Fibroblast of mammary gland (primary cell): ENCODE data around the gene GSK3B.
A peak's percentile ranks its signal among the peaks of the same experiment; 100 is the strongest.
"Not testable (repeated sequence)": the region's sequence is repeated elsewhere in the genome, so short reads cannot be mapped to it uniquely, and the experiment has no call there.

Experiments
- DNase-seq: peaks from one replicate; pipeline ENCODE4 v3.0.0-alpha.2; 2010; ENCODE audit warnings: low read depth
- H3K4me3 ChIP-seq: 2 replicates; pipeline ENCODE4 v1.5.1; 2011; ENCODE audit warnings: low read depth, mild to moderate bottlenecking, low read length, moderate library complexity; ENCODE audit not compliant: control insufficient read depth
- TF ChIP-seq, protein P1 (sequence below): conservative IDR thresholded peaks from 2 replicates; pipeline ENCODE4 v1.5.1; 2011; ENCODE audit warnings: low read depth, low read length, inconsistent platforms; ENCODE audit not compliant: control insufficient read depth, insufficient read depth

The GSK3B gene

DNA sequence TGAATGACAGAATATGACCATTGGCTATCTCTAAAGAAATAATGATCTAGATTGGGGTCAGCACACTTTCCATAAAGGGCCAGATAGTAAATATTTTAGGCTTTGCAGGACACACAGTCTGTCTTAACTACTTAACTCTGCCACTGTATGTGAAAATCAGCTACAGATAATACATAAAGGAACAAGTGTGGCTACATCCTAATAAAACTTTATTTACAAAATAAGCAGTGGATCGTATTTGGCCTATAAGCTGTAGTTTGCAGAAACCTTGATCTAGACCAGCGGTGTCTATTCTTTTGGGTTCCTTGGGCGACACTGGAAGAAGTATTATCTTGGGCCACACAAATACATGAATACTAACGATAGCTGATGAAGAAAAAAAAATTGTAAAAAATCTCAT, 27.6 kb downstream of the GSK3B start:
- H3K4me3 ChIP-seq: no peak overlapping the region
- TF ChIP-seq, protein P1, sequence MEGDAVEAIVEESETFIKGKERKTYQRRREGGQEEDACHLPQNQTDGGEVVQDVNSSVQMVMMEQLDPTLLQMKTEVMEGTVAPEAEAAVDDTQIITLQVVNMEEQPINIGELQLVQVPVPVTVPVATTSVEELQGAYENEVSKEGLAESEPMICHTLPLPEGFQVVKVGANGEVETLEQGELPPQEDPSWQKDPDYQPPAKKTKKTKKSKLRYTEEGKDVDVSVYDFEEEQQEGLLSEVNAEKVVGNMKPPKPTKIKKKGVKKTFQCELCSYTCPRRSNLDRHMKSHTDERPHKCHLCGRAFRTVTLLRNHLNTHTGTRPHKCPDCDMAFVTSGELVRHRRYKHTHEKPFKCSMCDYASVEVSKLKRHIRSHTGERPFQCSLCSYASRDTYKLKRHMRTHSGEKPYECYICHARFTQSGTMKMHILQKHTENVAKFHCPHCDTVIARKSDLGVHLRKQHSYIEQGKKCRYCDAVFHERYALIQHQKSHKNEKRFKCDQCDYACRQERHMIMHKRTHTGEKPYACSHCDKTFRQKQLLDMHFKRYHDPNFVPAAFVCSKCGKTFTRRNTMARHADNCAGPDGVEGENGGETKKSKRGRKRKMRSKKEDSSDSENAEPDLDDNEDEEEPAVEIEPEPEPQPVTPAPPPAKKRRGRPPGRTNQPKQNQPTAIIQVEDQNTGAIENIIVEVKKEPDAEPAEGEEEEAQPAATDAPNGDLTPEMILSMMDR: no peak
- no peak for DNase-seq

DNA sequence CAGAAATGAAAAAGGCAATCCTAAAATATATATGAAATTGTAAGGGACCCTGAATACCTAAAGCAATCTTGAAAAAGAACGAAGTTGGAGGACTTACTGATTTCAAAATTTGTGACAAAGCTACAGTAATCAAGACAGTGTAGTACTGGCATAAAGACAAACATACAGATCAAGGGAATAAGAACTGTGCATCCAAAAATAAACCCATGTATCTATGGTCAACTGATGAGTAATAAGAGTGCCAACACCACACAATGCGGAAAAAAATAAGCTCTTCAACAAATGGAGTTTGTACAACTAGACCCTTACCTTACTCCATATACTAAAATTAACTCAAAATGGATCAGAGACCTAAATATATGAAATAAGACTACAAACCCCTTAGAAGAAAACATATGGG, 29.6 kb downstream of the GSK3B start:
- no peak overlapping the region for H3K4me3 ChIP-seq
- TF ChIP-seq, protein P1: no peak
- peak; percentile 13 for DNase-seq

DNA sequence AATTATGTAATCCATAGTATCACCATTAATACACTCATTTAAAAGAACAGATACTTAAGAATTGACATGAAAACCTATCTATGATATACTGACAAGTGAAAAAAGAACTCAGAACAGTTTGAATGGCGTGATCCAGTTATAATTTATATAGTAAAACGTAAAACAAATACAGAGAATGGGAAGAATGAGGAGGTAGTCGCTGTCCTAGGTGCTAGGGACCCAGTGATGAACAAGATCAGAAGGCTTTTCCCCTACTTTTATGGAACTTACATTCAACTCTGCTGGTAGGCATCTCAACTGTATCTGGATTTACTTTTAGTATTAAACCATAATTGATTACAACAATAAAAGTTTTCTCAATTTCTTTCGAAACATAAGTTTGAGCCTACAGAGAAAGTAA, 31.8 kb downstream of the GSK3B start:
- DNase-seq: peak; percentile 12
- H3K4me3 ChIP-seq: no peak overlapping the region
- TF ChIP-seq, protein P1: no peak

DNA sequence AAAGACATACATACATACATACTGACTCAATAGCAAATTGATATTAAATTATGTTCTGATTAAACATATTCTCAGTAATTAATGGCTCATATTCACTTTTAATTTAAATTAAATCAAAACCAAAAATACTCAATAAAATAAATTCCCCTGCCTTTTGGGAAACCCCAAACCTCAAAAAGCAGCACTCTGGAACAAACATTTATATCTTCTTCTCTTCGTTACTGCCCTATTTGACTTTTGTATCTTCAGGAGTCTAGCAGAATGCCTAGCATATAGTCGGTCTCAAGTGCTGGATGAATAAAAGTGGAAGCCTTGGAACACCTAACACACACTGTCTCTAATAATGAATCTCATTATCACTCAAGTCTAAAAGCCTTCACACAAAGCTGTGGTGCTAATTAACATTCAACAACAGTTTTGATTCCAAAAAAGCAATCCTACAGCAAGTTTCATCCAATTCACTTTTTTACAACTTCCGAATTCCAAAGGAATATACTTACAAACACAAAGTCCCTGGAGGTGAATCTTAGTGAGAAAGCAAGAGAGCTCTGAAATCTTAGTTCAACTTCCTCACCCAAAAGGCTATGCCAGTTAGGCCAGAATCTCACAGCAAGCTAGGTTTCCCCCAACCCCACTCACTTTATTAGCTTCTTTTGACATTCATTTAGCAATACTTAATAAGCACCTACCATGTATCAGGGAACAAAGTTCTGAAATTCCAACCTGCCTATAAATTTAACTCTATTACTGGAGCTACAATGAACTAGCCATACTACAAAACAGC, 35.0 kb downstream of the GSK3B start:
- TF ChIP-seq, protein P1: no peak
- DNase-seq: no peak

DNA sequence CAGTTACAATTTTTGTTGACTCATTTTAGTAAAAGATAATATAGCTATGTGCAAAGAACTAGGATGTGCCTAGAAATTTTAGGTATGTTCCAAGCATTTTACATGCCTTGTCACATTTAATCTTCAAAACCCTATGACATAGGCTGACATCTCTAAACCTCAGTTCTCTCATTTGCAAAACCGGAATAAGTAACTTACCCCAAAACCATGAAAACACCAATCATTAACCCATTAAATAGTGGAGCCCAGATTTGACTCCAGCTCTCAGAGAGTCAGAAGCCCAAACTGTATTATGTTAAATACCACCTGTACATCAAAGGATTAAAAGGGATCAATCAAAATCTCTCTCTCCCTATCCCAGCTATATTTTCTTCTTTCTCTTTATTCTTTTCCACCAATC, 36.6 kb downstream of the GSK3B start:
- no peak overlapping the region for H3K4me3 ChIP-seq
- TF ChIP-seq, protein P1: no peak
- DNase-seq: no peak

More for the DNA sequence above, 35.0 kb downstream of the GSK3B start:
- no peak overlapping the region for H3K4me3 ChIP-seq

DNA sequence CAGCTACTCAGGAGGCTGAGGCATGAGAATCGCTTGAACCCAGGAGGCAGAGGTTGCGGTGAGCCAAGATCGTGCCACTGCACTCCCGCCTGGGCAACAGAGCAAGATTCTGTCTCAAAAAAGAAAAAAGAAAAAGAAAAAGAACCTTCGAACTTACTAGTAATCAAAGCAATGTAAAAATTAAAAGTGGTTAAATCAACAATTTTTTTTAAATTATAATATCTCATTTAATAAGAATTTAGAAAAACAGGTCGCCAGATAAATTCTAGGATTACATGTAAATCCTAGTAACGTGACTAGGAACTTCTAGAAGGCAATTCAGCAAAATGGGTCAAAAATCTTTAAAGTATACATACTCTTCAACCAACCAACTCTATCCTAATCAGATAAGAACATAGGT, 37.2 kb downstream of the GSK3B start:
- TF ChIP-seq, protein P1: no peak
- H3K4me3 ChIP-seq: no peak overlapping the region
- no peak for DNase-seq

DNA sequence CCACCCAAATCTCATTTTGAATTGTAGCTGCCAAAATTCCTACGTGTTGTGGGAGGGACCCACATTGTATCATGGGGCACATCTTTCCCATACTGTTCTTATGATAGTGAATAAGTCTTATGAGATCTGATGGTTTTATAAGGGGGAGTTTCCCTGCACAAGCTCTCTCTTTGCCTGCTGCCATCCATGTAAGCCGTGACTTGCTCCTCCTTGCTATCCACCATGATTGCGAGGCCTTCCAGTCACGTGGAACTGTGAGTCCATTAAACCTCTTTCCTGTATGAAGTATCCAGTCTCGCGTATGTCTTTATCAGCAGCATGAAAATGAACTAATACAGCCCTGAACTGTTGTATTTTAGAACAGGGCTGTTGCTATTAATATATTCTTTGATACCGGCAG, 40.6 kb downstream of the GSK3B start:
- not testable (repeated sequence) for H3K4me3 ChIP-seq, DNase-seq
